Neural crest cell (in vitro differentiated cells): ENCODE data around the gene EML1. TPM values are rescaled to one million over a fixed set of nuclear protein-coding genes. Genes with fewer than 3 reads are reported as not detected.

Experiments
- DNase-seq: peaks from one replicate; pipeline ENCODE4 v3.0.0; 2021; ENCODE audit warnings: low read depth, mixed read lengths, low spot score
- H3K27ac Mint-ChIP-seq: one replicate; pipeline ENCODE4 v1.8.0; 2021; ENCODE audit warnings: mild to moderate bottlenecking, mixed read lengths; ENCODE audit not compliant: unreplicated experiment
- H3K27me3 Mint-ChIP-seq: 2 replicates; pipeline ENCODE4 v1.8.0; 2021; ENCODE audit warnings: low read depth, mild to moderate bottlenecking, mixed read lengths
- H3K36me3 Mint-ChIP-seq: 2 replicates; pipeline ENCODE4 v1.8.0; 2021; ENCODE audit warnings: low read depth, mild to moderate bottlenecking, mixed read lengths
- H3K4me1 Mint-ChIP-seq: 2 replicates; pipeline ENCODE4 v1.8.0; 2021; ENCODE audit warnings: mixed read lengths
- H3K4me3 Mint-ChIP-seq: one replicate; pipeline ENCODE4 v1.8.0; 2021; ENCODE audit warnings: mild to moderate bottlenecking, mixed read lengths
- H3K9me3 Mint-ChIP-seq: 2 replicates; pipeline ENCODE4 v1.8.0; 2021; ENCODE audit warnings: mixed read lengths
- CTCF ChIP-seq: fragments of 200-600 bp; sonication (generic); conservative IDR thresholded peaks from 2 replicates; pipeline ENCODE4 v1.5.0; 2021; ENCODE audit warnings: antibody characterized with exemption, mild to moderate bottlenecking
- long read RNA-seq: library from polyadenylated mRNA; unstranded; transcript quantifications from one replicate; pipeline ENCODE4 v2.0.0, GENCODE V29; 2020
- total RNA-seq: library from RNA; stranded (reverse); gene quantifications from 2 replicates; pipeline ENCODE4 v1.2.1, GENCODE V29; 2021

EML1 gene
- 36.7 and 40.1 TPM in 2 replicates for total RNA-seq
- long read RNA-seq, full-length matches to known transcripts, result 4 of 10 reads
- long read RNA-seq, partial matches to known transcripts, result 4 of 10 reads
- long read RNA-seq, other reads (novel, unspliced or antisense), result 2 of 10 reads

DNA sequence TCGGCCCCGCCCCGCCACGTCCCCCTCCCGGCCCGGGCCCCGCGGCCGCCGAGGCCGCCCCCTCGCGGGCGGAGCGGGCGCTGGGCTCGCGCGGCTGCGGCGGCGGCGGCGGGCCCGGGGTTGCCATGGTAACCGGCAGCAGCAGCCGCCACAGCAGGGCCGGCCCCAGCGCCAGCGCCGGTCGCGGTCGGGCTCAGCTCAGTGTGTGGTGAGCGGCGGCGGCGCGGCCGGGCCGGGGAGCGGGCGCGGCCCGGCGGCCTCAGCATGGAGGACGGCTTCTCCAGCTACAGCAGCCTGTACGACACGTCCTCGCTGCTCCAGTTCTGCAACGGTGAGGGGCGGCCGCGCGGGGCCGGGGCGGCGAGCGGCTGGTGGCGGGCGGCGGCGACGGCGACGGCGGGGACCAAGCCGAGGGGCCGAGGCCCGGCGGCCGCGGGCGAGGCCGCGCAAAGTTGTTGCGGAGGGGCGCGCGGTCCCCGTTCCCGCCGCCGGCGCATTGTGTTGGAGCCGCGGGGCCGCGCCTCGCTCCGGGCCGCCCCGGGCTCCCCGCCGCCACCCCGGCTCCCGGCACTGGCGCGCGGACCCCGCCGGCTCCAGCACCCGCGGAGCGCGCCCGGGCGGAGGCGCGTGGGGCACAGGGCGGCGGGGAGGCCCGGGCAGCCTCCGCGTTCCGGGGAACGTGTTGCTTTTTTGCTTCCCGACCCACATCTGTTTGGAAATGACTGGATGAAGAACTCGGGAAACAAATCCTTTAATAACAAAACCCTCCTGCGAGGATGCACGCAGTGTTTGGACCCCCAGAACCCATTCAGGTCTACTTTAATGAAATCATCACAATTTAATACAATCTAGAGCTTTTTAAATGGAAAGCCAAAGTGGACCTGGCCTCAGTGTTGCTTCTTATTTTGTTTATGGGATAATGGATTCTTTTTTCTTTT lies at the start of gene EML1:
EML1 (plus strand) TSS at position 201 of the 938 bp plus-strand sequence; CDS start at position 265, 64 bp downstream.
- Mint-ChIP-seq H3K4me3 (peak within 1 kb of the TSS; percentile 89), H3K36me3 (peaks cover 6% of the 10 kb centered on the region), H3K27ac (peak within 1 kb of the TSS; percentile 30), H3K9me3 (no peaks in the 10 kb centered on the region), H3K27me3 (no peaks in the 10 kb centered on the region), H3K4me1 (peaks cover 31% of the 10 kb centered on the region)
- peak; percentile 77 for DNase-seq
- TF ChIP-seq CTCF, result no peak

- H3K36me3 Mint-ChIP-seq, result no peaks in the 10 kb centered on the region
- no peak overlapping the region for H3K27ac Mint-ChIP-seq
- DNase-seq, result no peak
- H3K4me1 Mint-ChIP-seq, result peaks cover 7% of the 10 kb centered on the region
- TF ChIP-seq CTCF, result no peak
- no peaks in the 10 kb centered on the region for H3K9me3 Mint-ChIP-seq
- peaks cover 3% of the 10 kb centered on the region for H3K27me3 Mint-ChIP-seq
- H3K4me3 Mint-ChIP-seq, result no peak overlapping the region
Observed at GRCh38 chr14:99744199-99744872, 48.9 kb upstream of the EML1 start.

- no peak overlapping the region for H3K27ac Mint-ChIP-seq
- DNase-seq, result no peak
- no peaks in the 10 kb centered on the region for H3K9me3 Mint-ChIP-seq
- no peak overlapping the region for H3K4me3 Mint-ChIP-seq
- peaks cover 3% of the 10 kb centered on the region for H3K27me3 Mint-ChIP-seq
- TF ChIP-seq CTCF, result no peak
- H3K36me3 Mint-ChIP-seq, result no peaks in the 10 kb centered on the region
- H3K4me1 Mint-ChIP-seq, result peaks cover 7% of the 10 kb centered on the region
Observed at GRCh38 chr14:99744873-99745224, 48.4 kb upstream of the EML1 start.

DNA sequence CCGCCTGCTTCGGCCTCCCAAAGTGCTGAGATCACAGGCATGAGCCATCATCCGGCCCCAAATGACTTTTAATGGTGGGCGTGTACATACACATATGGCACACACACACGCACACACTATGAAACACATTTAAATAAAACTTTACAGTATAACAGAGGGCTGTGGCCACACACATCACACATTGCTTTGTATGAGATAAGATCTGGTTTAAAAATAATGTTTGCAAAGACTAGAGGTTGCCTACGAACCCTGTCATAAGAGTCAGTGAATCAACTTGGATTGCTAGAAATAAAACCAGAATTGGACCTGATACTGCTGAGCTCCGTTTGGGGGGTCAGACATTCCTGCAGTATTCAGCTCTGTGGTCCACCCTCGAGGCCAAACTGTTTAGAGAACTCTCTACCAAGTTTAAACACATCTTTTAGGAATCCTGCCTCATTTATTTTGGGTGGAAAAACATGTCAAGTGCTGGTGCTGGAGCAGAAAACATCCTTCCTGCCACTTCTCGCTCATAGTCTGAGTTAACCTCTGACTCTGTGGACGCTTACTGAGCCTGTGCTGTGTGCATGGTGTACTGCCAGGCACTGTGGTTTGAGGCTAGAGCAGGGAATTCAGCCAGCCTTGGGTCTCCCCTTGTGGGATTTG lies 47.8 kb upstream of the EML1 start:
- H3K27me3 Mint-ChIP-seq, result peaks cover 3% of the 10 kb centered on the region
- no peak for TF ChIP-seq CTCF
- no peak for DNase-seq
- H3K4me1 Mint-ChIP-seq, result peaks cover 7% of the 10 kb centered on the region
- no peak overlapping the region for H3K27ac Mint-ChIP-seq
- no peaks in the 10 kb centered on the region for H3K36me3 Mint-ChIP-seq
- no peaks in the 10 kb centered on the region for H3K9me3 Mint-ChIP-seq
- no peak overlapping the region for H3K4me3 Mint-ChIP-seq

DNA sequence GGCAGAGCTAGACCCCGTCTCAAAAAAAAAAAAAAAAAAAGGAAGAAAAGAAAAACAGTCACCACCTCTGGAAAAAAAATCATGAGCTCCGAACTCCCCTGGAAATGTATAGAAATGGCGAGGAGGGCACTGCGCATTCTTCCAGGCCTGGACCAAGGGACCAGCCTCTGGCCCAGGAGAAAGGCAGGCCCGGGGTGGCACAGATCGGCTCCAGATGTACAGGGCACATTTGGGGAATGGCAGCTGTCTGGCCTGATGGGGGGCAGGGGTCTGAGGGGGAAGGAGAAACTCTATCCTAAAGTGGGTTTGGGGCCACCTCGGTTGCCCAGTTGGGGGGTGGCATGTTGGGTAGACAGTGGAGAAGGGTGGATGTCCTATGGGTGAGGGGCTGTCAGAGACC lies 46.0 kb upstream of the EML1 start:
- Mint-ChIP-seq H3K4me3 (no peak overlapping the region), H3K27ac (no peak overlapping the region), H3K9me3 (no peaks in the 10 kb centered on the region), H3K4me1 (peaks cover 18% of the 10 kb centered on the region), H3K36me3 (no peaks in the 10 kb centered on the region), H3K27me3 (peaks cover 3% of the 10 kb centered on the region)
- no peak for DNase-seq
- TF ChIP-seq CTCF, result no peak
